HL-60/S4 (cell line): ENCODE measurements around the gene OSBPL1A.
"Not testable (repeated sequence)": the region's sequence is repeated elsewhere in the genome, so short reads cannot be mapped to it uniquely, and the experiment has no call there.

Experiments
- in situ Hi-C: fragments of 300-500 bp; cut with MboI; formaldehyde crosslinking; loops from 2 replicates; pipeline ENCODE4 v1.14.3; 2022; ENCODE audit warnings: low sequenced_read_pairs

OSBPL1A gene

GRCh38 chr18:24398540-24398939 lies 916 bp upstream of the OSBPL1A start:
- in situ Hi-C loops, result no loop called here

- in situ Hi-C loops, result no loop called here
Observed at GRCh38 chr18:24397131-24397693, 412 bp downstream of the OSBPL1A start.

DNA sequence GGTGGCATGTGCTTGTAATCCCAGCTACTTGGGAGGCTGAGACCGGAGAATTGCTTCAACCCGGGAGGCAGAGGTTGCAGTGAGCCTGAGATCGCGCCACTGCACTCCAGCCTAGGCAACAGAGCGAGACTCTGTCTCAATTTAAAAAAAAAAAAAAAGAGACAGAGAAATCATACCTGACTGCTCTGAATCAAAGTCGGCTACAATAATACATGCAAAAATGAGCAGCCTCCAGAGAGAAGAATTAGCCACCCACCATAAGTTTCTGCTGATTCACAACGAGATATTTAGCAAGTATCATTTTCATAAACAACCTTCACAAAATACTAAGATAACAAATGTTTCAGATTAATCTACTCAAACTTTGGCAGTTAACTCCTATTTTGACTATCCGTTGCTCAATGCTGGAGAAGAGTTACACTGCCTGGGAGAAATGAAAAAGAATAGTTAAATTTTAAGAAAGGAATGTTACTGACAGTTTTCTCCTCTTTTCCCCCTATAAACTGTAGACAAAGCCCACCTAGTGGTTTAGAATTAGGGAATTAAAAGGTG lies 1.5 kb downstream of the OSBPL1A start:
- in situ Hi-C loops, result no loop called here

DNA sequence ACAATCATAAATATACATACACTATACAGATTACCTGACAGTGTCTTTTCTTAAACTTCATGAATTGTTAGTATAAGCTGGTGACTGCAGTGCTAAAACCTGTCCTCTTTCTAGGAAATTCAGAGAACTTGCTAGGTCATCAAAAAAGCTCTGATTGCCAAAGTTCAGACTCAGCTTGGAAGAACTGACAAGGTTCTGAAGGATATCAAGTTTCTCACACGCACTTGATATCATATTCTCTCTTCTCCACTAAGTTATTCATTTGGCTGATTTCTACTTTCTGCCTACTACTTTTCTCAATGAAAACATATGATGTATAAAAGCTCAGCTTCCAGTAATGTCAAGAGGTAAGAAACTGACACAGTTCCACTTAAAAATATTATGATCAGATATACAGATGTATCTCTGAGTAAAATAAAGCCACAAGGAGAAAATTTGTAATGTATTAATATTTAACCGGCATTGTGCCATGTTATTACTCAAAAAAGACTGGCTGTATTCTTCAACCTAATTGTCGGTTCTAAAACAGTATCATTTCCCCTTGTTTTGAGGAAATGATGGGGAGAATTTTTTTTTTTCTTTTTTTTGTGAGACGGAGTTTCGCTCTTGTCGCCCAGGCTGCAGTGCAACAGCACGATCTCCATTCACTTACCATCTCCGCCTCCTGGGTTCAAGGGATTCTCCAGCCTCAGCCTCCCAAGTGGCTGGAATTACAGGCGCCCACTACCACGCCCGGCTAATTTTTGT lies 2.4 kb downstream of the OSBPL1A start:
- in situ Hi-C loops, result no loop called here

GRCh38 chr18:24388957-24389356 lies 8.7 kb downstream of the OSBPL1A start:
- in situ Hi-C loops, result no loop called here

DNA sequence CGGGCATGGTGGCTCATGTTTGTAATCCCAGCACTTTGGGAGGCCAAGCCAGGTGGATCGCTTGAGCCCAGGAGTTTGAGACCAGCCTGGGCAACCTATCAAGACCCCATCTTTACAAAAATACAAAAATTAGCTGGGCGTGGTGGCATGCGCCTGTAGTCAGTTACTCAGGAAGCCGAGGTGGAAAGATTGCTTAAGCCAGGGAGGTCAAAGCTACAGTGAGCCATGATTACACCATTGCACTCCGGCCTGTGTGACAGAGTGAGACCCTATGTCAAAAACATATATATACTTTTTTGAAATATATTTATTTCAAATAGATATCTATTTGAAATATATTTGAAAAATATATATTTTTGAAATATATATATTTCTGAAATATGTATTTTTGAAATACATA lies 10.9 kb downstream of the OSBPL1A start:
- in situ Hi-C loops, result no loop called here

DNA sequence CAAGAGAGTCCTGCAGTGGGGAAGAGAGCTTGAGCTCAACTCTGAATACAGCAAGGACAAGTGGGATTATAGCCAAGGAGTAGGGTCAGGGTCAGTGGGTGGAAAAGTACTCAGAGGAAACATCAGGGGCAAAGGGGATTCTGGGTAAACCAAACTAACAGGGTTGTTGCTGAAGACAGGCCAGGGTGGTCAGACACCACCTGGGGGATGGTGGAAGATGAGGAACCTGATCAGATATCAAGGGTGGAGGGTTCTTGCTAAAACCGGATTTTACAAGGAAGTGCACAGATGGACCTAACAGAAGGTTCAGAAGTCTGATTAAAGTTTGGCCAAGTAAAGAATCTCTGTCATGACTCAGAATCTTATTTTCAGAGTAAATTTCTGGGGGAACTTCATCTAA lies 16.5 kb downstream of the OSBPL1A start:
- in situ Hi-C loops, result no loop called here

DNA sequence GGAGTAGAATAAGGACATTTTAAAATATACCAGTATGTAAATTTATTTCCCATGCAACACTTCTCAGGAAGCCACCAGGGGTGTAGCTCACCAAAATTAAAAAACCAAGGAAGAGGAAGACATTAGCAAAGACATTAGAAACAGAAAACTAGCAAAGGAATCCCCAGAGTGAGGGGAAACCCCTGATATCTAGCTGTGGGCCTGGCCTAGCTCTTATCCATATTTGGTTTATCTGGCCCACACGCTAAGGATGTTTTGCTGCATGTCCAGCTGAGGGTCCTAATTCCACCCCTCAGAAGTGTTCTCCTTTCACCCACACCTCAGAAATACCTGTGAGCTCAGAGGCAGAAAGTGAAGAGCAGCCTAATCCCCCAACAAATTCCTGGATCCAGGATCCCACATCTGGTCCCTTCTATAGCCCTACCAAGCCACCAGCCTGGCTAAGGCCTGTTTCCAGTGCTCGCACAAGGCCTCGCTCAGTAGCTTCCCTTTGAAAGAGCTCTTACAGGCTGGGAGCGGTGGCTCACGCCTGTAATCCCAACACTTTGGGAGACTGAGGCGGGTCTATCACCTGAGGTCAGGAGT lies 17.4 kb downstream of the OSBPL1A start:
- in situ Hi-C loops, result no loop called here

GRCh38 chr18:24378598-24378997 lies 19.0 kb downstream of the OSBPL1A start:
- in situ Hi-C loops, result no loop called here

DNA sequence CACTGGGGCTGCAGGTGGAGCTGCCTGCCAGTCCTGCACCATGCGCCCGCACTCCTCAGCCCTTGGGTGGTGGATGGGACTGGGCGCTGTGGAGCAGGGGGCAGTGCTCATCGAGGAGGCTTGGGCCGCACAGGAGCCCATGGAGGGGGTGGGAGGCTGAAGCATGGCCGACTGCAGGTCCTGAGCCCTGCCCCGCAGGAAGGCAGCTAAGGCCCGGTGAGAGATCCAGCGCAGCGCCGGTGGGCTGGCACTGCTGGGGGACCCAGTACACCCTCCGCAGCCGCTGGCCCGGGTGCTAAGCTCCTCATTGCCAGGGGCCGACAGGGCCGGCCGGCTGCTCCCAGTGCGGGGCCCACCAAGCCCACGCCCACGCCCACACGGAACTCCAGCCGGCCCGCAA lies 21.1 kb downstream of the OSBPL1A start:
- in situ Hi-C loops, result not testable (repeated sequence)

- in situ Hi-C loops, result no loop called here
Observed at GRCh38 chr18:24373328-24373727, 24.3 kb downstream of the OSBPL1A start.

- in situ Hi-C loops, result no loop called here
Observed at GRCh38 chr18:24372279-24372872, 25.2 kb downstream of the OSBPL1A start.

DNA sequence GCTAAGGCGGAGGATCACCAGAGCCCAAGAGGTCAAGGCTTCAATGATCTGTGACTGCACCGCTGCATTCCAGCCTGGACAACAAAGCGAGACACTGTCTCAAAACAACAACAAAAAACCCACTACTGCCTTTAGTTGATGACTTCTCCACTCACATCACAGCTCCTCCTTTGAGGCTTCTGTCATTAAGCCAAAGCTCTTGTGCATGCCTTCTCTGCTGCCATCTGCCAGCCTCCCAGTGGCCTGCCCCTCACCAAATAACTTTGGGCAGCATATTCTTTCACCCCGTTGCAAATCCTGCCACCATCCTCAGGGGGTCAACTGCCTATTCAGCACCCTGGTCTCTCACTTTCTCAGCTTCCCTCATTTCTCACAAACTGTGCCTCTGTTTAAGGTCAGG lies 27.5 kb downstream of the OSBPL1A start:
- in situ Hi-C loops, result no loop called here

DNA sequence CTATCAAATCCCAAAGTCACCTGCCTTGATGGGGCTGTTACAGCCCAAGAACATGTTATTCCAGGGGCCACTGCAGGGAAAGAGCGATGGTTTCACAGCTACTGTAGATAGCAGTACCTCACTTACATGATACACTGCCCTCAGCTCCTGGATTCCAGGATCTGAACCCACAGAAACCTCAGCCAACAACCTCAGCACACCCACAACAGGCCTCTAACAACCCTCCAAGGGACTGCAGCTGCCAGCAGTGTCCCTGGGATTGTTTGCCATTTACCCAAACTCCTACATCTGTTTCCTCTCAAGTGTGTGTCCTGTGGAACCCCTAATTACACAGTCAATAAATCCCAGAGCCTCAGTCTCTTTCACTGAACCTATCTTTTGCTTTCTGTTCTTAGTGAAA lies 28.2 kb downstream of the OSBPL1A start:
- in situ Hi-C loops, result loop anchor here (10.0 kb wide), 1 partner anchor 115 kb away; no protein-coding TSS in a partner anchor

- in situ Hi-C loops, result loop anchor here (10.0 kb wide), 1 partner anchor 116 kb away; no protein-coding TSS in a partner anchor
Observed at GRCh38 chr18:24368749-24369148, 28.9 kb downstream of the OSBPL1A start.

GRCh38 chr18:24366328-24366727 lies 31.3 kb downstream of the OSBPL1A start:
- in situ Hi-C loops, result loop anchor here (10.0 kb wide), 1 partner anchor 118 kb away; no protein-coding TSS in a partner anchor

- in situ Hi-C loops, result loop anchor here (10.0 kb wide), 1 partner anchor 121 kb away; no protein-coding TSS in a partner anchor
Observed at GRCh38 chr18:24364177-24364576, 33.4 kb downstream of the OSBPL1A start.

DNA sequence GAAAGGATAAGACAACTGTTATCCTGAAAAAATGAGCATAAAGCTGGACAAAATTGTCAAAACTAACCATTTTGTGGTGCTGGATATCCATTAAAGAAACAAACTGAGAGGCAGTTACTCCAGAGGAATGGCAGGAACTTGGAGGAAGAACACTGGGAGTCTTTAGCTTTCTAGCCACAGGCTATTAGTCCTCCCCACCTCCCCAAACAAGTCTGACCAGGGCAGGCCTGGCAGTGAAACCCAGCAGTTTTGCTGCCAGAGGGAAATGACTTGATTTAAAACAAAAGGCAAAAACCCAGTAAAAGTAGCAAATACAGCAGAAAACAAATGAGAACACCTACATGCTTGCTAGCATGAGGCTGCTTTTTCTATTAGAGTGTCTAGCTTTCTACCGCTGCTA lies 34.9 kb downstream of the OSBPL1A start:
- in situ Hi-C loops, result loop anchor here (10.0 kb wide), 1 partner anchor 122 kb away; no protein-coding TSS in a partner anchor

- in situ Hi-C loops, result loop anchor here (10.0 kb wide), 1 partner anchor 125 kb away; no protein-coding TSS in a partner anchor
Observed at GRCh38 chr18:24359787-24360530, 37.7 kb downstream of the OSBPL1A start.

DNA sequence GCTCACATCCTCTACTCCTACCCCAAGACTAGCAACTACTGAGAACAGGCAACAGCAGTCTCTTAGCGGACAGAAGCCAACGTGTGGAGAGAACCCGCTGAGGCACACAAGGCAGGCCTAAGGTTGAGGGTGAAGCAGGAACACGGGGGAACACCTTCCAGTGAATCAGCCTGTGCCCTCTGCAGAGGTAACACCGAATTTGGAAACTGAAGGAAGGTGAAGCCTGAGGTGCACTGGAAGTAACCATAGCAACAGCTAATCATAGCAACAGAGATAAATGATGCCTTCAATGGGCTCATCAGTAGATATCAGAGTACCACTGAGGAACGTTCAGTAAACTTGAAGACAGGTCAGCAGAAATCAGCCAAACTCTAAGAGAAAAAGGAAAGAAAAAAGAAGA lies 43.3 kb downstream of the OSBPL1A start:
- in situ Hi-C loops, result no loop called here

DNA sequence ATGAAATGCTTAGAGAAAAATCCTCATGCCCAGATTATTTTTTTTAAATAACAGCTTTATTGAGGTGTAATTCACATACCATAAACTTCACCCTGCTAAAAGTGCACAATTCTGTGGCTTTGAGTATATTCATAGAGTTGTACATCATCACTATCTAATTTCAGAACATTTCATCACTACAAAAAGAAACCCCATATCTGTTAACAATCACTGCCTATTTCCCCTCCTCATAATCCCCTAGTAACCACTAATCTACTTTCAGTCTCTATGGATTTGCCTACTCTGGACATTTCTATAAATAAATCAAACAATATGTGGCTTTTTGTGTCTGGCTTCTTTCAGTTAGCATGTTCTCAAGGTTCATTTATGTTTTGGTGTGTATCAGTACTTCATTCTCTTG lies 51.4 kb downstream of the OSBPL1A start:
- in situ Hi-C loops, result no loop called here
